Activated naive CD4-positive, alpha-beta T cell treated with anti-CD3 and anti-CD28 coated beads, Interleukin-2, amount 50 U/mL, for 72 hours (primary cell): ENCODE data around the gene SLC35F5. TPM values are rescaled to one million over a fixed set of nuclear protein-coding genes. Genes with fewer than 3 reads are reported as not detected.

Experiments used
- ATAC-seq, 2 donors: fragments of 150-1000 bp; cut with Tn5 transposase; 2 replicates each; pipeline ENCODE4 v1.10.0; 2021; ENCODE audit warnings: mild to moderate bottlenecking in 2 of 2, moderate library complexity in 2 of 2
- DNase-seq, 2 donors: peaks; one replicate each; pipeline ENCODE4 v3.0.0; 2021 to 2022; ENCODE audit warnings: low spot score in 2 of 2
- H3K27ac Mint-ChIP-seq, 2 donors: one replicate each; pipeline ENCODE4 v1.8.0; 2022; ENCODE audit warnings: mild to moderate bottlenecking in 2 of 2, mixed read lengths in 2 of 2
- H3K36me3 Mint-ChIP-seq, 2 donors: one replicate each; pipeline ENCODE4 v1.8.0; 2022; ENCODE audit warnings: mixed read lengths in 2 of 2
- H3K9me3 Mint-ChIP-seq, 2 donors: one replicate each; pipeline ENCODE4 v1.8.0; 2022; ENCODE audit warnings: mixed read lengths in 2 of 2
- total RNA-seq, 2 donors: library from RNA; stranded (reverse); gene quantifications; one replicate each; pipeline ENCODE4 v1.2.3, GENCODE V29; 2022

SLC35F5 gene
- total RNA-seq, 2 donors from 2014 or later: 28.1 to 29.1 TPM

GRCh38 chr2:113765276-113765675, 8.8 kb upstream of the SLC35F5 start:
- Mint-ChIP-seq H3K27ac (no peak overlapping the region), H3K36me3 (peaks cover 0 to 7% of the 10 kb centered on the region in 2 donors)
- ATAC-seq: no peak

DNA sequence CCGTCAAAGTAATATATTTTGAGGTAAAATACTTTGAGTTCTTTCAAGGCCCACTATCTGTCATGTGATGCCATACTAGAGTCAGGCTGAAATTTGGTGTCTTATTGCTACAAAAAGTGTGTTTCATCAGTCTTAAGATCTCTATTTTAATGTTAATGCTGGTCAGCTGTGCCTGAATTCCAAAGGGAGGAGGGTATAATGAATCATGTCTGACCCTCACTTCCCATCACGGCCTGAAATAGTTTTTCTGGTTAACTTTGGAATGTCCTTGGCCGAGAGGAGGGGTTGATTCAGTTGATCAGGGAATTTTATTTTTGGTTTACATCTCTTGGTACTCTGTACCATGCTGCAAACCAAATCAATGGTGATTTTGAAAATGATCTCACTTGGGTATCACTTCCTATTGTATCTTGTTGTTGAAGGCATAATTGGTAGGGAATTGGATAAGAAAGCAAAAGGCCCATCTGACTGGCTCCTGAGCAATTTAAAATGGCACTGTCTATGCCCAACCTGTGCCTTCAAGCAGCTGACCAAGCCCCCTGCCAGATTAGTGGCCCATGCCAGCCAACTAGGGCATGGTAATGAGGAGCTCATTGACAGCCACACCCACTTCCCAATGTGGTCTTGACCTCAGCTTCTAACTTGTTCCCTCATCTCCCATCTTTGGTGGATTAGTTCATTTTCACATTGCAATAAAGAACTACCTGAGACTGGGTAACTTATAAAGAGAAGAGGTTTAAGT, 6.1 kb upstream of the SLC35F5 start:
- Mint-ChIP-seq H3K27ac (no peak overlapping the region), H3K9me3 (peaks cover 6 to 7% of the 10 kb centered on the region in 2 donors), H3K36me3 (peaks cover 0 to 7% of the 10 kb centered on the region in 2 donors)
- DNase-seq (no peak), ATAC-seq (no peak)

More at GRCh38 chr2:113765276-113765675, 8.8 kb upstream of the SLC35F5 start:
- no peak for DNase-seq
- peaks cover 6 to 7% of the 10 kb centered on the region in 2 donors for H3K9me3 Mint-ChIP-seq

DNA sequence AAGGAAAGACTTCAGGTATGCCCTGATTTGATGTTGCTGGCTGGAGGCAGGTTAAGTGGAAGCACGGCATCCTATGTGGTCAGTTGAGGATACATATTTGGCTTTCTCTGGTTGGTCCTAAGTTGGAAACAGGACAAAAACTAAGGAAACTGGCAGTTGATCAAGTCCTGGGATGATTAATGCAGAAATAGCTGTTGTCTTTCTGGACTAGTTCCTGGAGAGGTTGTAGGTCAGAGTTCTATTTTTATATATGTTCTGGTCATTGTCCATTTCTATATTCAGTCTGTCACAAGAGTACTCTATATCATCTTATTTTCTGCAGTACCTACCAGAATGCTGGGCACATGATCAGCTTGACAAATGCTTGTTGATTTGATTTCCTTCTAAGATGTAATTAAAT, 4.0 kb upstream of the SLC35F5 start:
- no peak for DNase-seq
- H3K9me3 Mint-ChIP-seq: peaks cover 5% of the 10 kb centered on the region in 2 donors
- no peak for ATAC-seq

DNA sequence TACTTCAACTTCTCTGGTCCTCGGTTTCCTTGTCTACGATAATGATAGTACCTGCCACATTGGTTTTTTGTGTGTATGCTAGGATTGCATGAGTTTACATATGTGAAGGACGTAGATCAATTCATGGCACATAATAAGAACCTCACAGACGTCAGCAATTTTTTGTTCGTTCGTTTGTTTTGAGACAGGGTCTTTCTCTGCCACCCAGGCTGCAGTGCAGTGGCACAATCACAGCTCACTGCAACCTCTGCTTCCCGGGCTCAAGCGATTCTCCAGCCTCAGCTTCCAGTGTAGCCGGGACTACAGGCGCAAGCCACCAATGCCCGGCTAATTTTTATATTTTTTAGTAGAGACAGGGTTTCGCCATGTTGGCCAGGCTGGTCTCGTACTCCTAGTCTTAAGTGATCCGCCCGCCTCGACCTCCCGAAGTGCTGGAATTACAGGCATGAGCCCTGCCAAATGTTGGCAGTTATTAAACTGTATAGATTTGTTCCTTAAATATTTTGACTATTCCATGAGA, 756 bp upstream of the SLC35F5 start:
- ATAC-seq: peak in 1 of 2 donors; percentile 5
- H3K9me3 Mint-ChIP-seq: no peaks in the 10 kb centered on the region
- peaks cover 6 to 9% of the 10 kb centered on the region in 2 donors for H3K36me3 Mint-ChIP-seq
- no peak for DNase-seq
- H3K27ac Mint-ChIP-seq: peak overlapping the region; percentile 93 to 99

More for the DNA sequence above, 4.0 kb upstream of the SLC35F5 start:
- no peak overlapping the region for H3K27ac Mint-ChIP-seq
- peaks cover 6% of the 10 kb centered on the region in 2 donors for H3K36me3 Mint-ChIP-seq

GRCh38 chr2:113755835-113756354, 547 bp downstream of the SLC35F5 start:
- peaks cover 10 to 17% of the 10 kb centered on the region in 2 donors for H3K36me3 Mint-ChIP-seq
- H3K27ac Mint-ChIP-seq: peak overlapping the region; percentile 93 to 95
- ATAC-seq (peak; percentile 56 to 61), DNase-seq (peak in 1 of 2 donors; percentile 56)
- H3K9me3 Mint-ChIP-seq: no peaks in the 10 kb centered on the region

GRCh38 chr2:113755035-113755834, 1.2 kb downstream of the SLC35F5 start:
- Mint-ChIP-seq H3K27ac (peak overlapping the region; percentile 93 to 95), H3K36me3 (peaks cover 16 to 23% of the 10 kb centered on the region in 2 donors), H3K9me3 (no peaks in the 10 kb centered on the region)
- no peak for ATAC-seq
- no peak for DNase-seq

DNA sequence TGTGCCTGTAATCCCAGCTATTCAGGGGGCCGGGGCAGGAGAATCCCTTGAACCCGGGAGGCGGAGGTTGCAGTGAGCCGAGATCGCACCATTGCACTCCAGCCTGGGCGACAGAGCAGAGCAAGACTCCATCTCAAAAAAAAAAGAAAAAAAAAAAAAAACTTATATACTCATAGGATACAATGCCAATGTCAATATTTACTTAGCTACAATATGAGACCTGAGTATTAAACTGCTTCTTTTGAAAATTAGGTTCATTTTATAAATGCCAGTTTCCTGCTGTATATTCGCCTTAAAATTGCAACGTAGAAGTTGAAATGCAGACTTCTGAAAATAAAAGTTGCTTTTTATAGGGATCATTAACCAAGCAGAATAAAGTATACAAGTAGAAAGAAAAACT, 2.3 kb downstream of the SLC35F5 start:
- Mint-ChIP-seq H3K9me3 (no peaks in the 10 kb centered on the region), H3K36me3 (peaks cover 18 to 26% of the 10 kb centered on the region in 2 donors), H3K27ac (no peak overlapping the region)
- ATAC-seq: no peak
- no peak for DNase-seq

DNA sequence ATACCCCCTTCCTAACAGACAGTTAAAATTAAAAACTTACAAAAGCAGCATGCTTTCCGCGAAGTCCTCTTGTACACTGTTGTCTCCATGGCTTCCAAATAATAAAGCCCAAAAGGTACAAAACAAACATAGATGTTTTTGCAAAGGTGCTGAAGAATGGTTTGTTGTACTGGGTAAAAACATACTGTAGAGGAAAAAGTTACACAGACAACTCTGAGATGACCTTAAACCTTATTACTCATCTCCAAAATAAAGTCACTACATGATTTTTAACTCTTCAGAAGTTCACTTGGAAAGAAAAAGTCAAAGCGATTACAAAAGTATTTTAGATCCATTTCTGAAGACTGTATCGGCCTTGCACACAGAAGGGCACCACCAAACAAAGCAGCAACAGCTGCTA, 6.1 kb downstream of the SLC35F5 start:
- no peaks in the 10 kb centered on the region for H3K9me3 Mint-ChIP-seq
- peaks cover 17 to 26% of the 10 kb centered on the region in 2 donors for H3K36me3 Mint-ChIP-seq
- H3K27ac Mint-ChIP-seq: peak overlapping the region; percentile 56 to 73
- no peak for DNase-seq
- ATAC-seq: peak in 1 of 2 donors; percentile 80

- H3K36me3 Mint-ChIP-seq: peaks cover 6 to 9% of the 10 kb centered on the region in 2 donors
- no peaks in the 10 kb centered on the region for H3K9me3 Mint-ChIP-seq
- H3K27ac Mint-ChIP-seq: no peak overlapping the region
- DNase-seq: no peak
- no peak for ATAC-seq
Measured at GRCh38 chr2:113741091-113741490, 15.4 kb downstream of the SLC35F5 start.

GRCh38 chr2:113739849-113740248, 16.6 kb downstream of the SLC35F5 start:
- no peak for ATAC-seq
- Mint-ChIP-seq H3K36me3 (peaks cover 6% of the 10 kb centered on the region in 2 donors), H3K27ac (no peak overlapping the region), H3K9me3 (no peaks in the 10 kb centered on the region)
- no peak for DNase-seq

- no peak overlapping the region for H3K27ac Mint-ChIP-seq
- peak; percentile 40 to 50 for ATAC-seq
- no peaks in the 10 kb centered on the region for H3K36me3 Mint-ChIP-seq
Measured at GRCh38 chr2:113734185-113734584, 22.3 kb downstream of the SLC35F5 start.

GRCh38 chr2:113724010-113724409, 32.4 kb downstream of the SLC35F5 start:
- no peak for DNase-seq
- Mint-ChIP-seq H3K27ac (no peak overlapping the region), H3K36me3 (peaks cover 4 to 11% of the 10 kb centered on the region in 2 donors), H3K9me3 (no peaks in the 10 kb centered on the region)
- no peak for ATAC-seq

More at GRCh38 chr2:113734185-113734584, 22.3 kb downstream of the SLC35F5 start:
- no peak for DNase-seq
- H3K9me3 Mint-ChIP-seq: no peaks in the 10 kb centered on the region

- no peak for DNase-seq
- Mint-ChIP-seq H3K9me3 (no peaks in the 10 kb centered on the region), H3K27ac (no peak overlapping the region), H3K36me3 (peaks cover 4 to 8% of the 10 kb centered on the region in 2 donors)
- ATAC-seq: no peak
Measured at GRCh38 chr2:113723411-113723810, 33.0 kb downstream of the SLC35F5 start.

GRCh38 chr2:113720167-113720566, 36.3 kb downstream of the SLC35F5 start:
- H3K9me3 Mint-ChIP-seq: no peaks in the 10 kb centered on the region
- H3K27ac Mint-ChIP-seq: no peak overlapping the region
- ATAC-seq (no peak), DNase-seq (no peak)
- peaks cover 0 to 4% of the 10 kb centered on the region in 2 donors for H3K36me3 Mint-ChIP-seq

DNA sequence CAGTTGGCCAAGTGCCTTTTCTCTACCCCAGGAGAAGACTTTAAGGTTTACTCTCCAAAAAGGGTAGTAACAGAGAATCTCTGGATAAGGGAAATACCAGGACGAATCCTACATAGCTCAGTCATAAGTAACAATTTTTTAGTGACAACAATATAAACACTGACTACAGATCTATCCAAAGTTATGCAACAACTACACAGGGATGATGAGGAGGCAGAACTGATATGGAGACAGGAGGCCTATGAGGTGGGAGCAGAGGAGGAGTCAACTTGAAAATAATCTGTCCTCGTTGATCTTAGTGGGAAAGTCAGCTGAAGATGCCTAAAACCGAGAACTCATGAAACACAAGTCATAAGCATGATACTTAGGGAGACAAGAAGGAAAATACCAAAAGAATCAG, 40.2 kb downstream of the SLC35F5 start:
- no peaks in the 10 kb centered on the region for H3K36me3 Mint-ChIP-seq
- DNase-seq: no peak
- peak overlapping the region in 1 of 2 donors; percentile 4 for H3K27ac Mint-ChIP-seq
- H3K9me3 Mint-ChIP-seq: no peaks in the 10 kb centered on the region
- no peak for ATAC-seq

GRCh38 chr2:113712941-113713340, 43.5 kb downstream of the SLC35F5 start:
- DNase-seq (no peak), ATAC-seq (peak in 1 of 2 donors; percentile 35)
- Mint-ChIP-seq H3K27ac (no peak overlapping the region), H3K9me3 (no peaks in the 10 kb centered on the region), H3K36me3 (no peaks in the 10 kb centered on the region)

DNA sequence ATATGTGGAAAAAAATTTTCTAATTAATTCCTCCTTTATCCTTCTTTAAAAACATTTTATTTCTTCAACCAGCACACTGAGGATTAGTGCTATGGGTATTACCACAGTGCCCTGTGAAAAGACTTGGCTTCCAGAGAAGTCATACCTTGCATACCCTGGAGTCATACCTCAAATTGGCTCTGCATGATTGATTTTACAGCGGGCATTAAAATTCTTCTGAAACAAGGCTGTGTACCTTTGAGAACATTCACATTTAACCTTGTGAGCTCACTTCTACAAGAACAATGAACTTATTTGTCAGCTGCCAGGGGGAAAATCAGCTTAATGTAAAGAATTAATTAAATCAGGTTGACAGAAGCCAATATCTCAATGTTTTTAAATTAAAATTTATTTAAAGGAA, 44.6 kb downstream of the SLC35F5 start:
- DNase-seq (no peak), ATAC-seq (no peak)
- H3K27ac Mint-ChIP-seq: no peak overlapping the region
- H3K36me3 Mint-ChIP-seq: no peaks in the 10 kb centered on the region
- H3K9me3 Mint-ChIP-seq: no peaks in the 10 kb centered on the region
